Panc1 (cell line): Measurements from ENCODE around the gene NCAM1. TPM values are rescaled to one million over a fixed set of nuclear protein-coding genes. Genes with fewer than 3 reads are reported as not detected.

Experiments
- ATAC-seq: fragments of 200-7000 bp; cut with Tn5 transposase; 2 replicates; pipeline ENCODE4 v1.9.1; 2020; ENCODE audit warnings: mild to moderate bottlenecking, moderate library complexity
- BruUV-seq: library from RNA; stranded (reverse); fragments of 400-500 nt; replicated peaks from 2 replicates; lab custom pipeline; 2021; lab: Mats Ljungman, UMichigan
- CTCF ChIA-PET: fragments of 300-600 bp; sonication (Branson Sonifier 250); formaldehyde crosslinking; loops from one replicate; lab custom pipeline; 2022; ENCODE audit warnings: antibody characterized with exemption; lab: Charles Lee
- POLR2A ChIA-PET: fragments of 300-600 bp; sonication (Branson Sonifier 250); formaldehyde crosslinking; loops from one replicate; lab custom pipeline; 2022; ENCODE audit warnings: antibody characterized with exemption; lab: Charles Lee
- DNase-seq: peaks from one replicate; pipeline ENCODE4 v3.0.0-alpha.2; 2010; ENCODE audit warnings: low read depth, low spot score
- H3K27ac ChIP-seq: 2 replicates; pipeline ENCODE4 v1.5.1; 2011; ENCODE audit warnings: mild to moderate bottlenecking, low read length, inconsistent platforms
- H3K27me3 ChIP-seq: fragments of 200-500 bp; sonication (Bioruptor generic); 2 replicates; pipeline ENCODE4 v1.6.0; 2014; ENCODE audit warnings: low read length, inconsistent platforms; ENCODE audit not compliant: control insufficient read depth, insufficient read depth
- H3K36me3 ChIP-seq: fragments of 200-500 bp; sonication (Bioruptor generic); 2 replicates; pipeline ENCODE4 v1.5.1; 2014; ENCODE audit warnings: inconsistent platforms, mild to moderate bottlenecking, low read length, moderate library complexity; ENCODE audit not compliant: control insufficient read depth, insufficient read depth
- H3K4me1 ChIP-seq: 2 replicates; pipeline ENCODE4 v1.5.1; 2011; ENCODE audit warnings: inconsistent platforms, mild to moderate bottlenecking, low read length, moderate library complexity; ENCODE audit not compliant: control insufficient read depth, insufficient read depth
- H3K4me3 ChIP-seq, 2 experiments: 2 replicates each; pipeline ENCODE4 v1.5.1; 2011 to 2012; ENCODE audit warnings: low read depth in 2 of 2, low read length in 2 of 2, mild to moderate bottlenecking in 2 of 2, inconsistent platforms in 1 of 2, moderate library complexity in 1 of 2
- H3K9me3 ChIP-seq: fragments of 200-500 bp; sonication (Bioruptor generic); 2 replicates; pipeline ENCODE4 v1.5.1; 2014; ENCODE audit warnings: low read depth, mild to moderate bottlenecking, inconsistent platforms, low read length, moderate library complexity; ENCODE audit not compliant: control insufficient read depth, insufficient read depth
- POLR2AphosphoS5 ChIP-seq: IDR thresholded peaks from 2 replicates; pipeline ENCODE4 v1.6.1; 2012; ENCODE audit warnings: mild to moderate bottlenecking, low read depth, low read length, moderate library complexity
- SIN3A ChIP-seq: IDR thresholded peaks from 2 replicates; pipeline ENCODE4 v1.6.1; 2012; ENCODE audit warnings: low read depth, mild to moderate bottlenecking, low read length, moderate library complexity, borderline replicate concordance; ENCODE audit not compliant: insufficient read depth
- TCF7L2 ChIP-seq: IDR thresholded peaks from 2 replicates; pipeline ENCODE4 v1.6.1; 2011; ENCODE audit warnings: mild to moderate bottlenecking, low read depth, low read length, inconsistent platforms
- in situ Hi-C: cut with HindIII; loops from 2 replicates; pipeline ENCODE4 v1.10.0; 2016; ENCODE audit warnings: low sequenced_read_pairs, low pct_unique_long_range_greater_than_20kb
- intact Hi-C: fragments of 100-400 bp; cut with micrococcal nuclease; formaldehyde crosslinking; loops from one replicate; pipeline ENCODE4 v1.10.0; 2022; ENCODE audit not compliant: unreplicated experiment
- total RNA-seq: library from RNA; stranded (reverse); gene quantifications from one replicate; pipeline ENCODE4 v1.2.1, GENCODE V29; 2021; ENCODE audit not compliant: unreplicated experiment
- TF ChIP-seq, protein P1 (sequence below), 2 experiments: IDR thresholded peaks; 2 replicates each; pipeline ENCODE4 v1.6.1; 2011 to 2012; ENCODE audit warnings: low read depth in 2 of 2, control low read depth in 1 of 2, low read length in 1 of 2, mild to moderate bottlenecking in 1 of 2, moderate library complexity in 1 of 2; ENCODE audit not compliant: insufficient read depth in 1 of 2
- TF ChIP-seq, protein P2 (sequence below): fragments of 450-650 bp; IDR thresholded peaks from 2 replicates; pipeline ENCODE4 v1.5.1; 2017; ENCODE audit warnings: mild to moderate bottlenecking

Gene NCAM1
- total RNA-seq, 1 experiment from 2014 or later = 0.18 TPM

DNA sequence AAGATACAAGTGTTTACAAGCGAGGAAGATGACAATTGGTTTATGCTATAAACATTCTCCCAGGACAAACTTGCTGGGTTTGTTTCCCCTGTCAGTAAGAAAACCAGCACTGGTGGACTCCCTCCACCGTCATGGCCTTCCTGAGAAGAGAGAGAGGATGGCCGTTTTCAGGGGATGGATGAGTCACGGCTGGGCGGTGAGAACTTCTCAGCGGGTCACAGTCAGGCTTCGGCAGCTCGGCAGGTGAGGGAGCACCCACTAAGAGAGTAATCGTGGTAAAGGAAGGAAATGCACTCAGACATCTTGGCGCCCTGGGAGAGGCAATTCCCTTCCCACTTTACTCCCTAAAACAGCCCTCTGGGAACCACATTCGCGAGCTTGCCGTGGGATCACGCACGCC is 83.9 kb downstream of the NCAM1 start:
- no peaks in the 10 kb centered on the region for H3K27me3 ChIP-seq
- no peak overlapping the region for H3K4me3 ChIP-seq
- no peaks in the 10 kb centered on the region for H3K36me3 ChIP-seq
- H3K9me3 ChIP-seq = no peaks in the 10 kb centered on the region
- in situ Hi-C loops (no loop called here), intact Hi-C loops (no loop called here)
- ATAC-seq (no peak), DNase-seq (no peak)
- ChIA-PET CTCF (no interaction called here), POLR2A (no interaction called here)
- no peak for TF ChIP-seq SIN3A
- TF ChIP-seq TCF7L2 = no peak
- no peak for TF ChIP-seq POLR2AphosphoS5
- TF ChIP-seq, protein P1, sequence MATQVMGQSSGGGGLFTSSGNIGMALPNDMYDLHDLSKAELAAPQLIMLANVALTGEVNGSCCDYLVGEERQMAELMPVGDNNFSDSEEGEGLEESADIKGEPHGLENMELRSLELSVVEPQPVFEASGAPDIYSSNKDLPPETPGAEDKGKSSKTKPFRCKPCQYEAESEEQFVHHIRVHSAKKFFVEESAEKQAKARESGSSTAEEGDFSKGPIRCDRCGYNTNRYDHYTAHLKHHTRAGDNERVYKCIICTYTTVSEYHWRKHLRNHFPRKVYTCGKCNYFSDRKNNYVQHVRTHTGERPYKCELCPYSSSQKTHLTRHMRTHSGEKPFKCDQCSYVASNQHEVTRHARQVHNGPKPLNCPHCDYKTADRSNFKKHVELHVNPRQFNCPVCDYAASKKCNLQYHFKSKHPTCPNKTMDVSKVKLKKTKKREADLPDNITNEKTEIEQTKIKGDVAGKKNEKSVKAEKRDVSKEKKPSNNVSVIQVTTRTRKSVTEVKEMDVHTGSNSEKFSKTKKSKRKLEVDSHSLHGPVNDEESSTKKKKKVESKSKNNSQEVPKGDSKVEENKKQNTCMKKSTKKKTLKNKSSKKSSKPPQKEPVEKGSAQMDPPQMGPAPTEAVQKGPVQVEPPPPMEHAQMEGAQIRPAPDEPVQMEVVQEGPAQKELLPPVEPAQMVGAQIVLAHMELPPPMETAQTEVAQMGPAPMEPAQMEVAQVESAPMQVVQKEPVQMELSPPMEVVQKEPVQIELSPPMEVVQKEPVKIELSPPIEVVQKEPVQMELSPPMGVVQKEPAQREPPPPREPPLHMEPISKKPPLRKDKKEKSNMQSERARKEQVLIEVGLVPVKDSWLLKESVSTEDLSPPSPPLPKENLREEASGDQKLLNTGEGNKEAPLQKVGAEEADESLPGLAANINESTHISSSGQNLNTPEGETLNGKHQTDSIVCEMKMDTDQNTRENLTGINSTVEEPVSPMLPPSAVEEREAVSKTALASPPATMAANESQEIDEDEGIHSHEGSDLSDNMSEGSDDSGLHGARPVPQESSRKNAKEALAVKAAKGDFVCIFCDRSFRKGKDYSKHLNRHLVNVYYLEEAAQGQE (IDR thresholded peaks at IDR 0.05; ENCODE audit: insufficient read depth in 1 of 2, low read depth in 2 of 2, low read length in 1 of 2) = no peak
- TF ChIP-seq, protein P2, sequence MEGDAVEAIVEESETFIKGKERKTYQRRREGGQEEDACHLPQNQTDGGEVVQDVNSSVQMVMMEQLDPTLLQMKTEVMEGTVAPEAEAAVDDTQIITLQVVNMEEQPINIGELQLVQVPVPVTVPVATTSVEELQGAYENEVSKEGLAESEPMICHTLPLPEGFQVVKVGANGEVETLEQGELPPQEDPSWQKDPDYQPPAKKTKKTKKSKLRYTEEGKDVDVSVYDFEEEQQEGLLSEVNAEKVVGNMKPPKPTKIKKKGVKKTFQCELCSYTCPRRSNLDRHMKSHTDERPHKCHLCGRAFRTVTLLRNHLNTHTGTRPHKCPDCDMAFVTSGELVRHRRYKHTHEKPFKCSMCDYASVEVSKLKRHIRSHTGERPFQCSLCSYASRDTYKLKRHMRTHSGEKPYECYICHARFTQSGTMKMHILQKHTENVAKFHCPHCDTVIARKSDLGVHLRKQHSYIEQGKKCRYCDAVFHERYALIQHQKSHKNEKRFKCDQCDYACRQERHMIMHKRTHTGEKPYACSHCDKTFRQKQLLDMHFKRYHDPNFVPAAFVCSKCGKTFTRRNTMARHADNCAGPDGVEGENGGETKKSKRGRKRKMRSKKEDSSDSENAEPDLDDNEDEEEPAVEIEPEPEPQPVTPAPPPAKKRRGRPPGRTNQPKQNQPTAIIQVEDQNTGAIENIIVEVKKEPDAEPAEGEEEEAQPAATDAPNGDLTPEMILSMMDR = no peak
- BruUV-seq = no TSS peak
- no peak overlapping the region for H3K27ac ChIP-seq
- H3K4me1 ChIP-seq = no peaks in the 10 kb centered on the region

GRCh38 chr11:113046866-113047265 is 85.6 kb downstream of the NCAM1 start:
- no peak overlapping the region for H3K27ac ChIP-seq
- H3K36me3 ChIP-seq = no peaks in the 10 kb centered on the region
- POLR2A ChIA-PET = no interaction called here
- intact Hi-C loops (no loop called here), in situ Hi-C loops (no loop called here)
- H3K9me3 ChIP-seq = no peaks in the 10 kb centered on the region
- TF ChIP-seq TCF7L2 = no peak
- TF ChIP-seq SIN3A = no peak
- TF ChIP-seq, protein P2 = no peak
- TF ChIP-seq, protein P1 (IDR thresholded peaks at IDR 0.05; ENCODE audit: insufficient read depth in 1 of 2, low read depth in 2 of 2, low read length in 1 of 2) = no peak
- TF ChIP-seq POLR2AphosphoS5 = no peak
- no peak for ATAC-seq
- CTCF ChIA-PET = no interaction called here
- BruUV-seq = no TSS peak
- no peak overlapping the region for H3K4me3 ChIP-seq
- no peaks in the 10 kb centered on the region for H3K27me3 ChIP-seq
- DNase-seq = no peak
- no peaks in the 10 kb centered on the region for H3K4me1 ChIP-seq
